ENCODE measurements around the gene PLD6. TPM values are rescaled to one million over a fixed set of nuclear protein-coding genes. Genes with fewer than 3 reads are reported as not detected.

The PLD6 gene
- total RNA-seq, 4 donors from 2014 or later, result 1.9 to 5.1 (median 2.7) TPM

GRCh38 chr17:17183744-17184143 lies 22.4 kb downstream of the PLD6 start:
- no peak overlapping the region for H3K4me3 ChIP-seq
- no peak for DNase-seq
- no peak for ATAC-seq
- H3K9me3 ChIP-seq, result no peaks in the 10 kb centered on the region
- in situ Hi-C loops (cut with MboI; ENCODE audit: low sequenced_read_pairs in 4 of 4) (no loop called here), intact Hi-C loops (cut with DNase I; ENCODE audit: low total_unique reads) (no loop called here)
- TF ChIP-seq POLR2A (IDR thresholded peaks at IDR 0.05), result no peak
- H3K27ac ChIP-seq, result peak overlapping the region in 1 of 4 donors; percentile 8
- H3K36me3 ChIP-seq, result peaks cover 0 to 56% of the 10 kb centered on the region in 2 donors
- no peaks in the 10 kb centered on the region for H3K27me3 ChIP-seq
- peaks cover 3 to 7% of the 10 kb centered on the region in 2 donors for H3K4me1 ChIP-seq

DNA sequence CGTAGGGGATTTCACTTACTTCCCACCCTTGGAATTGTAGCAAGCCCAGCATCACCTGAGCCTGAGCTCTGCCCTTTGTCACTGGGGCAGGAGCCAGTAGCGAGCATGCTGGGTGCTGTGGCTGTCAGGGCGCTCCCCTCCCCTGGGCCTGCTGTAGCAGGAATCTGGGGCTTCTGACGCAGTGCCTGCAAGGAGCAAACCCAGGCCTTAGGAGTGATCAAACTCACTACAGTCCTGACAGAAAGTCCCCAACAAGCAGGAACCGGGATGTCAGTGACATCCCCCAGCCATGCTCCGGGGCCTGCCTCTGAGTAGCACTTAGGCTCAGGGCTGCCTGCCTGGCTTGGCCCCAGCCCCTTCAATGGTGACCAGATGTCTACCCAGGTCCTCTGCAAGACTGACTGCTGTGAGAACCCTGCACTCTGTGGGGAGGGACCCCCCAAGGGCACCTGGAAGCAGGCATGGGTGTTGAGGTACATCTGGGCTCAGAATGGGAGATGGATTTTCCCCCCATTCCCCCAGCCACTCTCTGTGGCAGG lies 23.5 kb downstream of the PLD6 start:
- Histone ChIP-seq H3K27me3 (no peaks in the 10 kb centered on the region), H3K9me3 (no peaks in the 10 kb centered on the region), H3K36me3 (peaks cover 0 to 67% of the 10 kb centered on the region in 2 donors), H3K27ac (no peak overlapping the region), H3K4me3 (no peak overlapping the region), H3K4me1 (peaks cover 3 to 7% of the 10 kb centered on the region in 2 donors)
- DNase-seq (no peak), ATAC-seq (no peak)
- in situ Hi-C loops (cut with MboI; ENCODE audit: low sequenced_read_pairs in 4 of 4), result no loop called here
- intact Hi-C loops (cut with DNase I; ENCODE audit: low total_unique reads), result no loop called here
- no peak for TF ChIP-seq CTCF (IDR thresholded peaks at IDR 0.05 in 4 of 5, conservative IDR thresholded peaks at IDR 0.05 in 1 of 5)
- TF ChIP-seq POLR2A (IDR thresholded peaks at IDR 0.05), result no peak

GRCh38 chr17:17181666-17182597 lies 24.2 kb downstream of the PLD6 start:
- no peak overlapping the region for H3K4me3 ChIP-seq
- H3K27me3 ChIP-seq, result no peaks in the 10 kb centered on the region
- TF ChIP-seq CTCF (IDR thresholded peaks at IDR 0.05 in 4 of 5, conservative IDR thresholded peaks at IDR 0.05 in 1 of 5), result no peak
- TF ChIP-seq POLR2A (IDR thresholded peaks at IDR 0.05), result no peak
- no peak for ATAC-seq
- peak overlapping the region in 1 of 4 donors; percentile 73 for H3K27ac ChIP-seq
- H3K9me3 ChIP-seq, result no peaks in the 10 kb centered on the region
- H3K36me3 ChIP-seq, result peaks cover 0 to 74% of the 10 kb centered on the region in 2 donors
- DNase-seq, result no peak
- in situ Hi-C loops (cut with MboI; ENCODE audit: low sequenced_read_pairs in 4 of 4), result no loop called here
- intact Hi-C loops (cut with DNase I; ENCODE audit: low total_unique reads), result no loop called here
- peaks cover 3 to 7% of the 10 kb centered on the region in 2 donors for H3K4me1 ChIP-seq

- Histone ChIP-seq H3K27ac (peak overlapping the region; percentile 37 to 76 (median 68)), H3K36me3 (peaks cover 0 to 84% of the 10 kb centered on the region in 2 donors), H3K4me3 (no peak overlapping the region), H3K4me1 (peaks cover 3 to 7% of the 10 kb centered on the region in 2 donors), H3K9me3 (no peaks in the 10 kb centered on the region), H3K27me3 (no peaks in the 10 kb centered on the region)
- TF ChIP-seq CTCF (IDR thresholded peaks at IDR 0.05 in 4 of 5, conservative IDR thresholded peaks at IDR 0.05 in 1 of 5) (no peak), POLR2A (IDR thresholded peaks at IDR 0.05) (no peak)
- ATAC-seq (no peak), DNase-seq (no peak)
- in situ Hi-C loops (cut with MboI; ENCODE audit: low sequenced_read_pairs in 4 of 4) (no loop called here), intact Hi-C loops (cut with DNase I; ENCODE audit: low total_unique reads) (no loop called here)
These were observed 25.2 kb downstream of the PLD6 start for GRCh38 chr17:17180741-17181525.
